HCT116 (cell line): Measurements from ENCODE around the gene VPS4B. TPM values are rescaled to one million over a fixed set of nuclear protein-coding genes. Genes with fewer than 3 reads are reported as not detected.

Experiments
- ATAC-seq: fragments of 200-7000 bp; cut with Tn5 transposase; 2 replicates; pipeline ENCODE4 v1.9.1; 2020; ENCODE audit warnings: mild to moderate bottlenecking, moderate library complexity
- BruUV-seq: library from RNA; stranded (reverse); fragments of 400-500 nt; replicated peaks from 2 replicates; lab custom pipeline; 2021; lab: Mats Ljungman, UMichigan
- CTCF ChIA-PET: fragments of 300-600 bp; sonication (Branson Sonifier 250); formaldehyde crosslinking; loops from one replicate; lab custom pipeline; 2021; ENCODE audit warnings: antibody characterized with exemption; lab: Charles Lee
- POLR2A ChIA-PET: fragments of 300-600, 350-600 bp; sonication (Branson Sonifier 250); formaldehyde crosslinking; loops from one replicate; lab custom pipeline; 2021; ENCODE audit warnings: antibody characterized with exemption; lab: Charles Lee
- RAD21 ChIA-PET, 2 experiments: fragments of 300-600 bp; sonication (Branson Sonifier 250); formaldehyde crosslinking; loops; one replicate each; lab custom pipeline; 2023; ENCODE audit warnings: low total read pairs in 2 of 2; ENCODE audit not compliant: uncharacterized antibody in 2 of 2, unreplicated experiment in 2 of 2, low non-redundant PET in 1 of 2; lab: Charles Lee
- DNase-seq: peaks from one replicate; pipeline ENCODE4 v3.0.0-alpha.2; 2010; ENCODE audit warnings: low read depth, low spot score
- H2AFZ ChIP-seq: fragments of 200-600 bp; shearing (Covaris generic), sonication (generic); 2 replicates; pipeline ENCODE4 v1.6.1; 2017; ENCODE audit warnings: low read depth, mixed run types, mixed read lengths, antibody characterized with exemption, low read length; ENCODE audit not compliant: poor library complexity, severe bottlenecking
- H3K27ac ChIP-seq: 2 replicates; pipeline ENCODE4 v1.5.1; 2012; ENCODE audit warnings: low read depth, low read length
- H3K27me3 ChIP-seq: fragments of 200-600 bp; sonication (generic); 2 replicates; pipeline ENCODE4 v1.6.1; 2016; ENCODE audit warnings: mixed run types, low read length, mixed read lengths; ENCODE audit not compliant: insufficient read depth
- H3K36me3 ChIP-seq, 2 experiments: fragments of 200-500 bp in 1 of 2; fragments of 200-600 bp in 1 of 2; sonication (Bioruptor generic) in 1 of 2; sonication (generic) in 1 of 2; 2 replicates each; pipeline versions ENCODE4 v1.5.1 to v1.6.1; 2014 to 2016; ENCODE audit warnings: low read length in 2 of 2, inconsistent platforms in 1 of 2, mixed read lengths in 1 of 2, mixed run types in 1 of 2; ENCODE audit not compliant: insufficient read depth in 2 of 2, control insufficient read depth in 1 of 2
- H3K4me1 ChIP-seq, 2 experiments: fragments of 200-600 bp in 1 of 2; sonication (generic) in 1 of 2; 2 replicates each; pipeline versions ENCODE4 v1.5.1 to v1.6.1; 2012 to 2017; ENCODE audit warnings: low read length in 2 of 2, inconsistent platforms in 1 of 2, mild to moderate bottlenecking in 1 of 2, mixed read lengths in 1 of 2, mixed run types in 1 of 2, moderate library complexity in 1 of 2; ENCODE audit not compliant: insufficient read depth in 2 of 2, control insufficient read depth in 1 of 2
- H3K4me2 ChIP-seq: fragments of 200-600 bp; sonication (generic); 2 replicates; pipeline ENCODE4 v1.6.1; 2017; ENCODE audit warnings: mixed run types, low read length, mixed read lengths
- H3K4me3 ChIP-seq, 2 experiments: fragments of 200-600 bp in 1 of 2; sonication (generic) in 1 of 2; replicated peaks in 1 of 2; 2 replicates each; pipeline ENCODE4 v1.5.1; 2011 to 2016; ENCODE audit warnings: low read length in 2 of 2, control low read depth in 1 of 2, low read depth in 1 of 2, mild to moderate bottlenecking in 1 of 2, mixed read lengths in 1 of 2, mixed run types in 1 of 2
- H3K79me2 ChIP-seq: fragments of 200-600 bp; sonication (generic); 2 replicates; pipeline ENCODE4 v1.6.1; 2017; ENCODE audit warnings: mild to moderate bottlenecking, mixed run types, low read length, moderate library complexity, mixed read lengths; ENCODE audit not compliant: insufficient read depth
- H3K9ac ChIP-seq: fragments of 200-600 bp; sonication (generic); 2 replicates; pipeline ENCODE4 v1.6.1; 2016; ENCODE audit warnings: low read length, mixed read lengths
- H3K9me2 ChIP-seq: fragments of 200-600 bp; sonication (generic), shearing (Covaris generic); 2 replicates; pipeline ENCODE4 v1.6.1; 2017; ENCODE audit warnings: mixed run types, mild to moderate bottlenecking, moderate library complexity; ENCODE audit not compliant: insufficient read depth
- H3K9me3 ChIP-seq, 2 experiments: fragments of 200-500 bp in 1 of 2; fragments of 200-600 bp in 1 of 2; sonication (Bioruptor generic) in 1 of 2; sonication (generic) in 1 of 2; 2 replicates each; pipeline ENCODE4 v1.6.1; 2014 to 2017; ENCODE audit warnings: low read length in 2 of 2, mixed read lengths in 2 of 2, inconsistent platforms in 1 of 2, low read depth in 1 of 2, mild to moderate bottlenecking in 1 of 2, mixed run types in 1 of 2, moderate library complexity in 1 of 2; ENCODE audit not compliant: control insufficient read depth in 1 of 2, insufficient read depth in 1 of 2
- H4K20me1 ChIP-seq: fragments of 200-600 bp; sonication (generic), shearing (Covaris generic); 2 replicates; pipeline ENCODE4 v1.6.1; 2017; ENCODE audit warnings: mixed run types, mild to moderate bottlenecking, moderate library complexity; ENCODE audit not compliant: insufficient read depth
- CEBPB ChIP-seq: IDR thresholded peaks from 2 replicates; pipeline ENCODE4 v1.6.1; 2012; ENCODE audit warnings: low read depth
- EZH2 ChIP-seq: fragments of 200-600 bp; sonication (generic); IDR thresholded peaks from 2 replicates; pipeline ENCODE4 v1.6.1; 2017; ENCODE audit warnings: antibody characterized with exemption, mixed run types
- EZH2phosphoT487 ChIP-seq: fragments of 200-600 bp; IDR thresholded peaks from 2 replicates; pipeline ENCODE4 v1.6.1; 2018; ENCODE audit warnings: antibody characterized with exemption, borderline replicate concordance
- FOSL1 ChIP-seq: IDR thresholded peaks from 2 replicates; pipeline ENCODE4 v1.6.1; 2012; ENCODE audit warnings: low read depth
- JUND ChIP-seq: IDR thresholded peaks from 2 replicates; pipeline ENCODE4 v1.6.1; 2012
- MAX ChIP-seq: IDR thresholded peaks from 2 replicates; pipeline ENCODE4 v1.6.1; 2012
- POLR2A ChIP-seq: IDR thresholded peaks from 2 replicates; pipeline ENCODE4 v1.7.0; 2011; ENCODE audit warnings: borderline replicate concordance; ENCODE audit not compliant: insufficient read depth, insufficient read length; ENCODE audit errors: extremely low read depth
- POLR2AphosphoS5 ChIP-seq: IDR thresholded peaks from 2 replicates; pipeline ENCODE4 v1.6.1; 2011; ENCODE audit warnings: mild to moderate bottlenecking, low read depth, low read length, moderate library complexity
- RAD21 ChIP-seq: IDR thresholded peaks from 2 replicates; pipeline ENCODE4 v1.6.1; 2012; ENCODE audit warnings: low read depth, mild to moderate bottlenecking
- SIN3A ChIP-seq: IDR thresholded peaks from 2 replicates; pipeline ENCODE4 v1.6.1; 2012; ENCODE audit warnings: low read depth
- SP1 ChIP-seq: IDR thresholded peaks from 2 replicates; pipeline ENCODE4 v1.6.1; 2012; ENCODE audit warnings: low read depth
- TCF7L2 ChIP-seq: IDR thresholded peaks from 2 replicates; pipeline ENCODE4 v1.7.0; 2011; ENCODE audit warnings: borderline replicate concordance, inconsistent platforms; ENCODE audit not compliant: insufficient read depth, insufficient read length; ENCODE audit errors: extremely low read depth
- YY1 ChIP-seq: IDR thresholded peaks from 2 replicates; pipeline ENCODE4 v1.6.1; 2011; ENCODE audit warnings: low read length, low read depth, moderate library complexity, mild to moderate bottlenecking; ENCODE audit not compliant: insufficient replicate concordance; ENCODE audit errors: extremely low read depth
- ZFX ChIP-seq: fragments of 450-650 bp; IDR thresholded peaks from 2 replicates; pipeline ENCODE4 v1.6.1; 2017
- ZNF274 ChIP-seq: fragments of 200-500 bp; sonication (Bioruptor generic); IDR thresholded peaks from 2 replicates; pipeline ENCODE4 v1.6.1; 2014; ENCODE audit warnings: mild to moderate bottlenecking, low read depth, low read length, inconsistent platforms
- intact Hi-C: fragments of 100-400 bp; cut with micrococcal nuclease; formaldehyde crosslinking; loops from 2 replicates; pipeline ENCODE4 v1.10.0; 2022
- total RNA-seq: library from RNA; stranded (reverse); gene quantifications from one replicate; pipeline ENCODE4 v1.2.1, GENCODE V29; 2021; ENCODE audit not compliant: unreplicated experiment
- TF ChIP-seq, protein P1 (sequence below): IDR thresholded peaks from 2 replicates; pipeline ENCODE4 v1.6.1; 2012
- TF ChIP-seq, protein P2 (sequence below), 3 experiments: fragments of 200-600 bp in 1 of 3; sonication (generic) in 1 of 3; IDR thresholded peaks in 2 of 3; conservative IDR thresholded peaks in 1 of 3; 2 replicates each; pipeline ENCODE4 v1.5.1; 2012 to 2017; ENCODE audit warnings: low read depth in 2 of 3, low read length in 2 of 3, antibody characterized with exemption in 1 of 3, borderline replicate concordance in 1 of 3, control low read depth in 1 of 3, mild to moderate bottlenecking in 1 of 3, mixed read lengths in 1 of 3, mixed run types in 1 of 3, moderate library complexity in 1 of 3; ENCODE audit not compliant: insufficient read depth in 1 of 3

The VPS4B gene
- total RNA-seq, 1 experiment from 2014 or later = 68.3 TPM

GRCh38 chr18:63365876-63366212, 56.4 kb downstream of the VPS4B start:
- Histone ChIP-seq H3K9ac (peak overlapping the region; percentile 95), H3K9me3 (peaks cover 6 to 8% of the 10 kb centered on the region in 2 experiments; a peak in 1 of 4 replicates), H3K36me3 (peaks cover 3 to 9% of the 10 kb centered on the region in 2 experiments; a peak in 2 of 4 replicates), H3K4me2 (peak overlapping the region; percentile 94), H2AFZ (peak overlapping the region; percentile 39), H3K27ac (peak overlapping the region; percentile 87), H3K9me2 (no peaks in the 10 kb centered on the region), H3K4me1 (peaks cover 7 to 14% of the 10 kb centered on the region in 2 experiments; a peak in 3 of 4 replicates), H4K20me1 (peaks cover 10% of the 10 kb centered on the region; the same call in 1 of the 2 replicates), H3K27me3 (no peaks in the 10 kb centered on the region), H3K4me3 (peak overlapping the region; percentile 84 to 85), H3K79me2 (peaks cover 40% of the 10 kb centered on the region)
- POLR2A ChIA-PET = no interaction called here
- RAD21 ChIA-PET = no interaction called here
- intact Hi-C loops = loop anchor here (10.0 kb wide), 1 partner anchor 1181 kb away; the partner anchor contains the start of genes PIGN and RELCH
- DNase-seq = no peak
- CTCF ChIA-PET = interaction anchor here (0.9 kb wide), 1 partner anchor 43 kb away, joined by 3 read pairs; no protein-coding TSS in a partner anchor
- no peak for ATAC-seq
- no TSS peak for BruUV-seq
- no peak for TF ChIP-seq JUND
- TF ChIP-seq EZH2phosphoT487 = no peak
- no peak for TF ChIP-seq CEBPB
- TF ChIP-seq MAX = no peak
- no peak for TF ChIP-seq SIN3A
- no peak for TF ChIP-seq ZFX
- TF ChIP-seq FOSL1 = no peak
- no peak for TF ChIP-seq ZNF274
- TF ChIP-seq, protein P1, sequence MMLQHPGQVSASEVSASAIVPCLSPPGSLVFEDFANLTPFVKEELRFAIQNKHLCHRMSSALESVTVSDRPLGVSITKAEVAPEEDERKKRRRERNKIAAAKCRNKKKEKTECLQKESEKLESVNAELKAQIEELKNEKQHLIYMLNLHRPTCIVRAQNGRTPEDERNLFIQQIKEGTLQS = no peak
- no peak for TF ChIP-seq YY1

GRCh38 chr18:63363951-63364350, 58.3 kb downstream of the VPS4B start:
- no peak for ATAC-seq
- H3K27me3 ChIP-seq = no peaks in the 10 kb centered on the region
- no peak for TF ChIP-seq TCF7L2
- TF ChIP-seq, protein P2, sequence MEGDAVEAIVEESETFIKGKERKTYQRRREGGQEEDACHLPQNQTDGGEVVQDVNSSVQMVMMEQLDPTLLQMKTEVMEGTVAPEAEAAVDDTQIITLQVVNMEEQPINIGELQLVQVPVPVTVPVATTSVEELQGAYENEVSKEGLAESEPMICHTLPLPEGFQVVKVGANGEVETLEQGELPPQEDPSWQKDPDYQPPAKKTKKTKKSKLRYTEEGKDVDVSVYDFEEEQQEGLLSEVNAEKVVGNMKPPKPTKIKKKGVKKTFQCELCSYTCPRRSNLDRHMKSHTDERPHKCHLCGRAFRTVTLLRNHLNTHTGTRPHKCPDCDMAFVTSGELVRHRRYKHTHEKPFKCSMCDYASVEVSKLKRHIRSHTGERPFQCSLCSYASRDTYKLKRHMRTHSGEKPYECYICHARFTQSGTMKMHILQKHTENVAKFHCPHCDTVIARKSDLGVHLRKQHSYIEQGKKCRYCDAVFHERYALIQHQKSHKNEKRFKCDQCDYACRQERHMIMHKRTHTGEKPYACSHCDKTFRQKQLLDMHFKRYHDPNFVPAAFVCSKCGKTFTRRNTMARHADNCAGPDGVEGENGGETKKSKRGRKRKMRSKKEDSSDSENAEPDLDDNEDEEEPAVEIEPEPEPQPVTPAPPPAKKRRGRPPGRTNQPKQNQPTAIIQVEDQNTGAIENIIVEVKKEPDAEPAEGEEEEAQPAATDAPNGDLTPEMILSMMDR (IDR thresholded peaks at IDR 0.05 in 2 of 3, conservative IDR thresholded peaks at IDR 0.05 in 1 of 3; ENCODE audit: borderline replicate concordance in 1 of 3, insufficient read depth in 1 of 3, low read depth in 2 of 3, low read length in 2 of 3) = no peak
- no peak for TF ChIP-seq EZH2
- no peak for TF ChIP-seq POLR2AphosphoS5
- TF ChIP-seq, protein P1 = no peak
- TF ChIP-seq SIN3A = no peak
- no peak for TF ChIP-seq RAD21
- no peak for TF ChIP-seq SP1
- no peak for TF ChIP-seq POLR2A
- TF ChIP-seq ZNF274 = no peak
- TF ChIP-seq, all 23 proteins: peak for 0
- H3K4me2 ChIP-seq = no peak overlapping the region
- H2AFZ ChIP-seq = no peak overlapping the region
- intact Hi-C loops = loop anchor here (10.0 kb wide), 1 partner anchor 1179 kb away; the partner anchor contains the start of genes PIGN and RELCH
- ChIA-PET CTCF (no interaction called here), POLR2A (no interaction called here), RAD21 (no interaction called here)
- no peaks in the 10 kb centered on the region for H3K9me2 ChIP-seq
- H4K20me1 ChIP-seq = peaks cover 10% of the 10 kb centered on the region; the same call in 1 of the 2 replicates
- H3K4me1 ChIP-seq = peaks cover 7 to 14% of the 10 kb centered on the region in 2 experiments; a peak in 3 of 4 replicates
- no peak overlapping the region for H3K27ac ChIP-seq
- BruUV-seq = no TSS peak
- H3K36me3 ChIP-seq = peaks cover 14 to 21% of the 10 kb centered on the region in 2 experiments; a peak in 3 of 4 replicates
- H3K9me3 ChIP-seq = peaks cover under 1 to 3% of the 10 kb centered on the region in 2 experiments; a peak in 1 of 4 replicates
- no peak overlapping the region for H3K4me3 ChIP-seq
- H3K9ac ChIP-seq = no peak overlapping the region
- DNase-seq = no peak
- H3K79me2 ChIP-seq = peaks cover 40% of the 10 kb centered on the region
